ENCODE data around the gene KLHL22.

The KLHL22 gene

GRCh38 chr22:20400606-20401375, 94.8 kb downstream of the KLHL22 start:
- Histone ChIP-seq H3K27me3 (ENCODE audit: control insufficient read depth in 1 of 2, insufficient read depth in 2 of 2, low read length in 2 of 2) (no peaks in the 10 kb centered on the region), H3K9me3 (ENCODE audit: control insufficient read depth in 1 of 2, low read length in 2 of 2) (no peaks in the 10 kb centered on the region), H3K27ac (ENCODE audit: low read depth, low read length) (no peak overlapping the region), H3K4me1 (ENCODE audit: control insufficient read depth in 1 of 2, insufficient read depth in 2 of 2, low read length in 2 of 2) (peaks cover 0 to 4% of the 10 kb centered on the region in 2 donors), H3K36me3 (ENCODE audit: control insufficient read depth in 1 of 2, insufficient read depth in 2 of 2, low read length in 2 of 2) (peaks cover 3 to 24% of the 10 kb centered on the region in 2 donors), H3K4me3 (ENCODE audit: low read depth in 1 of 2, low read length in 2 of 2) (no peak overlapping the region), H3K9ac (ENCODE audit: low read depth in 1 of 2, low read length in 2 of 2) (no peak overlapping the region)

GRCh38 chr22:20399866-20400605, 95.6 kb downstream of the KLHL22 start:
- Histone ChIP-seq H3K9ac (ENCODE audit: low read depth in 1 of 2, low read length in 2 of 2) (no peak overlapping the region), H3K27ac (ENCODE audit: low read depth, low read length) (no peak overlapping the region), H3K27me3 (ENCODE audit: control insufficient read depth in 1 of 2, insufficient read depth in 2 of 2, low read length in 2 of 2) (no peaks in the 10 kb centered on the region), H3K4me1 (ENCODE audit: control insufficient read depth in 1 of 2, insufficient read depth in 2 of 2, low read length in 2 of 2) (peaks cover 0 to 11% of the 10 kb centered on the region in 2 donors), H3K9me3 (ENCODE audit: control insufficient read depth in 1 of 2, low read length in 2 of 2) (no peaks in the 10 kb centered on the region), H3K4me3 (ENCODE audit: low read depth in 1 of 2, low read length in 2 of 2) (no peak overlapping the region), H3K36me3 (ENCODE audit: control insufficient read depth in 1 of 2, insufficient read depth in 2 of 2, low read length in 2 of 2) (peaks cover 3 to 16% of the 10 kb centered on the region in 2 donors)

GRCh38 chr22:20398420-20398819, 97.2 kb downstream of the KLHL22 start:
- H3K27me3 ChIP-seq (ENCODE audit: control insufficient read depth in 1 of 2, insufficient read depth in 2 of 2, low read length in 2 of 2) = no peaks in the 10 kb centered on the region
- no peak overlapping the region for H3K4me3 ChIP-seq (ENCODE audit: low read depth in 1 of 2, low read length in 2 of 2)
- H3K9me3 ChIP-seq (ENCODE audit: control insufficient read depth in 1 of 2, low read length in 2 of 2) = no peaks in the 10 kb centered on the region
- no peak overlapping the region for H3K9ac ChIP-seq (ENCODE audit: low read depth in 1 of 2, low read length in 2 of 2)
- no peak overlapping the region for H3K27ac ChIP-seq (ENCODE audit: low read depth, low read length)
- peaks cover 3 to 9% of the 10 kb centered on the region in 2 donors for H3K36me3 ChIP-seq (ENCODE audit: control insufficient read depth in 1 of 2, insufficient read depth in 2 of 2, low read length in 2 of 2)
- peaks cover 3 to 21% of the 10 kb centered on the region in 2 donors for H3K4me1 ChIP-seq (ENCODE audit: control insufficient read depth in 1 of 2, insufficient read depth in 2 of 2, low read length in 2 of 2)

GRCh38 chr22:20397498-20397897, 98.1 kb downstream of the KLHL22 start:
- Histone ChIP-seq H3K27me3 (ENCODE audit: control insufficient read depth in 1 of 2, insufficient read depth in 2 of 2, low read length in 2 of 2) (no peaks in the 10 kb centered on the region), H3K9me3 (ENCODE audit: control insufficient read depth in 1 of 2, low read length in 2 of 2) (no peaks in the 10 kb centered on the region), H3K9ac (ENCODE audit: low read depth in 1 of 2, low read length in 2 of 2) (no peak overlapping the region), H3K36me3 (ENCODE audit: control insufficient read depth in 1 of 2, insufficient read depth in 2 of 2, low read length in 2 of 2) (peaks cover 3 to 8% of the 10 kb centered on the region in 2 donors), H3K27ac (ENCODE audit: low read depth, low read length) (no peak overlapping the region), H3K4me3 (ENCODE audit: low read depth in 1 of 2, low read length in 2 of 2) (no peak overlapping the region), H3K4me1 (ENCODE audit: control insufficient read depth in 1 of 2, insufficient read depth in 2 of 2, low read length in 2 of 2) (peaks cover 6 to 24% of the 10 kb centered on the region in 2 donors)

- peaks cover 6 to 24% of the 10 kb centered on the region in 2 donors for H3K4me1 ChIP-seq (ENCODE audit: control insufficient read depth in 1 of 2, insufficient read depth in 2 of 2, low read length in 2 of 2)
- peaks cover 1 to 6% of the 10 kb centered on the region in 2 donors for H3K36me3 ChIP-seq (ENCODE audit: control insufficient read depth in 1 of 2, insufficient read depth in 2 of 2, low read length in 2 of 2)
These were observed 99.0 kb downstream of the KLHL22 start for GRCh38 chr22:20396639-20397038.

GRCh38 chr22:20395907-20396287, 99.7 kb downstream of the KLHL22 start:
- Histone ChIP-seq H3K27ac (ENCODE audit: low read depth, low read length) (no peak overlapping the region), H3K9ac (ENCODE audit: low read depth in 1 of 2, low read length in 2 of 2) (no peak overlapping the region), H3K9me3 (ENCODE audit: control insufficient read depth in 1 of 2, low read length in 2 of 2) (no peaks in the 10 kb centered on the region), H3K4me3 (ENCODE audit: low read depth in 1 of 2, low read length in 2 of 2) (no peak overlapping the region), H3K36me3 (ENCODE audit: control insufficient read depth in 1 of 2, insufficient read depth in 2 of 2, low read length in 2 of 2) (no peaks in the 10 kb centered on the region), H3K27me3 (ENCODE audit: control insufficient read depth in 1 of 2, insufficient read depth in 2 of 2, low read length in 2 of 2) (no peaks in the 10 kb centered on the region), H3K4me1 (ENCODE audit: control insufficient read depth in 1 of 2, insufficient read depth in 2 of 2, low read length in 2 of 2) (peaks cover 6 to 24% of the 10 kb centered on the region in 2 donors)

More at GRCh38 chr22:20396639-20397038, 99.0 kb downstream of the KLHL22 start:
- Histone ChIP-seq H3K9me3 (ENCODE audit: control insufficient read depth in 1 of 2, low read length in 2 of 2) (no peaks in the 10 kb centered on the region), H3K4me3 (ENCODE audit: low read depth in 1 of 2, low read length in 2 of 2) (no peak overlapping the region), H3K27me3 (ENCODE audit: control insufficient read depth in 1 of 2, insufficient read depth in 2 of 2, low read length in 2 of 2) (no peaks in the 10 kb centered on the region), H3K9ac (ENCODE audit: low read depth in 1 of 2, low read length in 2 of 2) (no peak overlapping the region), H3K27ac (ENCODE audit: low read depth, low read length) (no peak overlapping the region)

- no peak overlapping the region for H3K9ac ChIP-seq (ENCODE audit: low read depth in 1 of 2, low read length in 2 of 2)
- H3K4me3 ChIP-seq (ENCODE audit: low read depth in 1 of 2, low read length in 2 of 2) = peak overlapping the region; percentile 20 to 26
- H3K27ac ChIP-seq (ENCODE audit: low read depth, low read length) = no peak overlapping the region
- peaks cover 6 to 24% of the 10 kb centered on the region in 2 donors for H3K4me1 ChIP-seq (ENCODE audit: control insufficient read depth in 1 of 2, insufficient read depth in 2 of 2, low read length in 2 of 2)
- H3K36me3 ChIP-seq (ENCODE audit: control insufficient read depth in 1 of 2, insufficient read depth in 2 of 2, low read length in 2 of 2) = no peaks in the 10 kb centered on the region
- H3K27me3 ChIP-seq (ENCODE audit: control insufficient read depth in 1 of 2, insufficient read depth in 2 of 2, low read length in 2 of 2) = no peaks in the 10 kb centered on the region
- no peaks in the 10 kb centered on the region for H3K9me3 ChIP-seq (ENCODE audit: control insufficient read depth in 1 of 2, low read length in 2 of 2)
These were observed 100.3 kb downstream of the KLHL22 start for GRCh38 chr22:20395181-20395906.

GRCh38 chr22:20393705-20394476, 101.7 kb downstream of the KLHL22 start, which contains the start of gene ZNF74:
TSS of gene ZNF74 (plus strand) at chr22:20394151. CDS start at chr22:20394629, 478 bp downstream.
- peak within 1 kb of the TSS; percentile 68 to 85 for H3K9ac ChIP-seq (ENCODE audit: low read depth in 1 of 2, low read length in 2 of 2)
- H3K27ac ChIP-seq (ENCODE audit: low read depth, low read length) = no peak within 1 kb of the TSS

GRCh38 chr22:20392983-20393704, 102.5 kb downstream of the KLHL22 start:
- peaks cover 6 to 24% of the 10 kb centered on the region in 2 donors for H3K4me1 ChIP-seq (ENCODE audit: control insufficient read depth in 1 of 2, insufficient read depth in 2 of 2, low read length in 2 of 2)
- H3K36me3 ChIP-seq (ENCODE audit: control insufficient read depth in 1 of 2, insufficient read depth in 2 of 2, low read length in 2 of 2) = no peaks in the 10 kb centered on the region
- H3K9ac ChIP-seq (ENCODE audit: low read depth in 1 of 2, low read length in 2 of 2) = peak overlapping the region; percentile 68 to 69
- H3K27me3 ChIP-seq (ENCODE audit: control insufficient read depth in 1 of 2, insufficient read depth in 2 of 2, low read length in 2 of 2) = no peaks in the 10 kb centered on the region
- H3K9me3 ChIP-seq (ENCODE audit: control insufficient read depth in 1 of 2, low read length in 2 of 2) = no peaks in the 10 kb centered on the region
- H3K27ac ChIP-seq (ENCODE audit: low read depth, low read length) = no peak overlapping the region
- H3K4me3 ChIP-seq (ENCODE audit: low read depth in 1 of 2, low read length in 2 of 2) = peak overlapping the region; percentile 84 to 85

More at GRCh38 chr22:20393705-20394476, 101.7 kb downstream of the KLHL22 start, which contains the start of gene ZNF74:
- Histone ChIP-seq H3K9me3 (ENCODE audit: control insufficient read depth in 1 of 2, low read length in 2 of 2) (no peaks in the 10 kb centered on the region), H3K27me3 (ENCODE audit: control insufficient read depth in 1 of 2, insufficient read depth in 2 of 2, low read length in 2 of 2) (no peaks in the 10 kb centered on the region), H3K4me3 (ENCODE audit: low read depth in 1 of 2, low read length in 2 of 2) (peak within 1 kb of the TSS; percentile 84 to 85), H3K36me3 (ENCODE audit: control insufficient read depth in 1 of 2, insufficient read depth in 2 of 2, low read length in 2 of 2) (no peaks in the 10 kb centered on the region), H3K4me1 (ENCODE audit: control insufficient read depth in 1 of 2, insufficient read depth in 2 of 2, low read length in 2 of 2) (peaks cover 6 to 24% of the 10 kb centered on the region in 2 donors)
